ENCODE data around the gene DAB1.

DNA sequence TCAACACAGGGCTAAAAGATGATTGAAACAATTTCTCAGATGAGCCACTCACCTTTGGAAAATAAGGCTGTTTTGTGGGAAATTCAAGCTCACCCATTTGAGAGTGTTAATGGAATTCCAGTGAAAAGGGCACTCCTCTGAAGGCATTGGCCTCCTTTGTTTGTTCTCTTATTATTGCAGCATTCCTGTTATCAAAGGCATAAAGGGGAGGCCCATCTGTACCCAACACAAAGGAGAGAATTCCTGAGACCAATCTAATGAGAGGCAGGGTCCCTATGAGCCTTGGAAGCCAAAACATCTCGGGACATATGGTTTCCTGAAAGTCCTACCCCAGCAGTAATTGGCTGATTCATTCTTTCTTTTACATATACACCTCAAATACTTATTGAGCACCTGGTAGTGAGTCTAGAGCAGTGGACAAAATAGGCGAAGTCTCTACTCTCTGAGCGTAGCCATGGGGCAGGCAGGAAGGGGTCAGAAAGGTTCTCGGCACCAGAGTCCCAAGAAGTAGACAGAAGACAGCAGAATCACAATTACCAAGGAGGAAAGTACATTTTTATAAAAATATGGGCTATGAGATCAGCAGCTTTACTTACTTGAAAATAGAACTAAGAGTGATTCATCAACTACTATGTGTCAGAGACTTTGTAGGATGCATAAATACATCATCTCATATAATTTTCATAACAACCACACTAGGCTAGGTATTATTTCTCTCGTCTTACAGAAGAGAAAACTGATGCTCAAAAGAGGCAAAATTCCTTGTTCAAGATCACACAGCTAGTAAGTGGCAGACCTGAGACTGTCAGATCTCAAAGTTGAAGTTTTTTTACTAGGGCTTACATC is 218.7 kb downstream of the DAB1 start:
- TF ChIP-seq, protein P1, sequence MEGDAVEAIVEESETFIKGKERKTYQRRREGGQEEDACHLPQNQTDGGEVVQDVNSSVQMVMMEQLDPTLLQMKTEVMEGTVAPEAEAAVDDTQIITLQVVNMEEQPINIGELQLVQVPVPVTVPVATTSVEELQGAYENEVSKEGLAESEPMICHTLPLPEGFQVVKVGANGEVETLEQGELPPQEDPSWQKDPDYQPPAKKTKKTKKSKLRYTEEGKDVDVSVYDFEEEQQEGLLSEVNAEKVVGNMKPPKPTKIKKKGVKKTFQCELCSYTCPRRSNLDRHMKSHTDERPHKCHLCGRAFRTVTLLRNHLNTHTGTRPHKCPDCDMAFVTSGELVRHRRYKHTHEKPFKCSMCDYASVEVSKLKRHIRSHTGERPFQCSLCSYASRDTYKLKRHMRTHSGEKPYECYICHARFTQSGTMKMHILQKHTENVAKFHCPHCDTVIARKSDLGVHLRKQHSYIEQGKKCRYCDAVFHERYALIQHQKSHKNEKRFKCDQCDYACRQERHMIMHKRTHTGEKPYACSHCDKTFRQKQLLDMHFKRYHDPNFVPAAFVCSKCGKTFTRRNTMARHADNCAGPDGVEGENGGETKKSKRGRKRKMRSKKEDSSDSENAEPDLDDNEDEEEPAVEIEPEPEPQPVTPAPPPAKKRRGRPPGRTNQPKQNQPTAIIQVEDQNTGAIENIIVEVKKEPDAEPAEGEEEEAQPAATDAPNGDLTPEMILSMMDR (IDR thresholded peaks at IDR 0.05; ENCODE audit: insufficient read depth, low read length, poor library complexity, severe bottlenecking), result no peak
- no peak for TF ChIP-seq EZH2phosphoT487 (conservative IDR thresholded peaks at IDR 0.05; ENCODE audit: low read length)
